HG03064 (cell line): ENCODE measurements around the gene ALDH5A1.
A peak's percentile ranks its signal among the peaks of the same experiment; 100 is the strongest.

Experiments used
- ATAC-seq: cut with Tn5 transposase; IDR thresholded peaks from one replicate; pipeline ENCODE4 v1.9.1; 2021; ENCODE audit warnings: low read depth; ENCODE audit not compliant: unreplicated experiment

Gene ALDH5A1

DNA sequence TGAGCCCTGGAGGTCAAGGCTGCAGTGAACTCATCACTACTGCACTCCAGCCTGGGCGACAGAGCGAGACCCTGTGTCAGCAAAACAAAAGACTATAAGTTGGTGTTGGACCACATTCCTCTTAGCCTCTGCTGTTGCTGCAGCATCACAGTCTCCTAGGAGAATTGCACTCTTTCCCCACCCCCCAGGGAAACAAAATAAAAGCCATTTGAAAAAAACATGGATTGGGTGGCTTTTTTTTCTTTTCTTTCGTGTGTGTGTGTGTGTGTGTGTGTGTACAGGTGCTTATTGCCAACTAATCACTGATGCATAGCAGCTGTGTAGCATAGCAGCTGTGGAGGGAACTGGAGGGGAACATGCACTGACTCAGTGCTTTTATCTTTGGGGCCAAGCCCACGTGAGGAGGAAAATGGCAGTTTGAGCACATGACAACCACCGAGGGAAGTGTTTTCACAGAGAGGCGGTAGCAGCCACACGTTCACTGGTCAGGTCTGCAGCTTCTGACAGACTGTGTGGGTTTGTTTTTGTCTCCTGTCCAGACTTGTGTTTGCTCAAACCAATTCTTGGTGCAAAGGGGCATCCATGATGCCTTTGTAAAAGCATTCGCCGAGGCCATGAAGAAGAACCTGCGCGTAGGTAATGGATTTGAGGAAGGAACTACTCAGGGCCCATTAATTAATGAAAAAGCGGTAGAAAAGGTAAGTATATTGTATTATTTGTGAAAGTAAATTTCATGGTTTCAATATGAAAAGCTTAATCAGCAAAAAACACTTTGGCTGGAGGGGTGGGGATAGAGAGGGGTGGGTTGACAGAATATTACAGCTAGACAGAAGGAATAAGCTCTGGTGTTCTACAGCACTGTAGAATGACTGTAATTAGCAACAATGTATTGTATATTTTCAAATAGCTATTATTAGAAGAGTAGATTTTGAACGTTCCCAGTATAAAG lies 27.7 kb downstream of the ALDH5A1 start:
- ATAC-seq: peak; percentile 47

- no peak for ATAC-seq
These were observed 29.6 kb downstream of the ALDH5A1 start for GRCh38 chr6:24524329-24524728.

DNA sequence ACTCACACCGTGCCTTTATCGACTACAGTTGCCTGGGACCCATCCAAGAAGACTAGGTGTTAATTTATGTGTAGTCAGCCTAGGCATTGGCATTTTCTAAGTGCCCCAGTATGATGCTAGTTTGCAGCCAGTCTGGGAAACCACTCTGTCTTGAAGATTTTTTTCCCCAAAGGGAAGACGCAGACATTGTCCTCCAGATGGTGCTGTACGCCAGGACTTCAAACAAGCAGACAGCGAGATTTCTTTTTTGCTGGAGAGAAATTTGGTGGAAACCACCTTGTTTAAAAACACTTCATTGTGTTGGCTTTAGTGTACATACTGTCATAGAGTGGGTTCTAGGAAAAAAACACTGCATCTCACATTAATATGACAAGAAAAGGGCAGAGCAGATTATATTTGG lies 30.0 kb downstream of the ALDH5A1 start:
- no peak for ATAC-seq

GRCh38 chr6:24529985-24530384 lies 35.2 kb downstream of the ALDH5A1 start:
- ATAC-seq: no peak

DNA sequence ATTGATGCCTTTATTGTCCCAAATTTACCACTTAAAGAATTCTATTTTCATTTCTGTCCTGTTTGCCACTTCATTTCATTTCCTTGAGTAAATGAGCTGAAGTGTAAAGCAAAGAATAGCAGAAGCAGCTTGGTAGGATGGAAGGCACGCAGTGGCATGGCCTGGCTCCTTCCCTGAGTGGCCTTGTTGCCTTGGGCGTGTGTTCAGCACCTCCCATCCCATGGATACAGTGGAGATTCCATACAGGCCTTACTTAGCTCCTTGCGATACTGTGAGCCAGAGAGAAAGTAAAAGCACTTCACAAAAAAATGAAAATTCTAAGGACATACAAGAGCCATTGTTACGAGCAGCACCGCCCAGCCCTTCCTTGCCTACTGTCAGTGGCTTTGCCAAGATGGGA lies 39.6 kb downstream of the ALDH5A1 start:
- no peak for ATAC-seq

DNA sequence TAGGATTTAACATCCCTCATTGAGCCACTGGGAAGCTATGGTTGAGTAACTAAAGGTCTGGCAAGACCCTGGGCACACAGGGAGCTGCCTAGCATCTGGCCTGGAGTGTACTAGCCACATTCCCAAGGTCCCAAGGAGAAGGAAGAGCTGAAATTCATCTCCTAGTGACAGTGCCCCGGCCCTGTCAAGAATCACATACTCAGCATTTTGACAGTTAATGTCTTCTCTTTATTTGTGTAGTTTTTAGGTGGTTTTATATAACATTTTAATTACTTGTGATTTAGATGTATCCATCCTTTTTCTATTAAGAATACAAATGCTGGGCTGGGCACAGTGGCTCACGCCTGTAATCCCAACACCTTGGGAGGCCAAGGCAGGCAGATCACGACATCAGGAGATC lies 40.4 kb downstream of the ALDH5A1 start:
- ATAC-seq: no peak

- no peak for ATAC-seq
These were observed 41.7 kb downstream of the ALDH5A1 start for GRCh38 chr6:24536466-24536865.

- ATAC-seq: no peak
These were observed 42.4 kb downstream of the ALDH5A1 start for GRCh38 chr6:24537082-24537699.

- ATAC-seq: no peak
These were observed 43.1 kb downstream of the ALDH5A1 start for GRCh38 chr6:24537771-24538385.

GRCh38 chr6:24539416-24539815 lies 44.6 kb downstream of the ALDH5A1 start:
- no peak for ATAC-seq

- ATAC-seq: no peak
These were observed 45.4 kb downstream of the ALDH5A1 start for GRCh38 chr6:24540197-24540596.

GRCh38 chr6:24543683-24544082 lies 48.9 kb downstream of the ALDH5A1 start:
- no peak for ATAC-seq

DNA sequence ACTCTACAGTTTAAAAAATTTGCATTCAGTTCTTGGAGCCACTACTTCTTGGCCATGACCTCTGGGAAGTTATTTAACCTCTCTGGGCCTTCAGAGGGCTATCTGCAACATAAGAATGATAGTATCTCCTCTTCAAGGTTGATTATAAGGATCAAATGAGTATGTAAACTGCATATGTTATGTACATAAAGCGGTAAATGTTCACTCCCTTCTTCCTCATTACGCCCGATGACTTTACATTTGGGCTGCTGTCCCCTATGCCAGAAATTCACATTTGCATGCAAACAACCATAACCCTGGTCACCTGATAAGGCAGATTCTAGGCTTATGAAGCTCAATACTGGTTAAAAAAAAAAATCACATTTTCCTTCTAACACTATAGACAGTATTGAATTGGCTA lies 50.4 kb downstream of the ALDH5A1 start:
- ATAC-seq: no peak

GRCh38 chr6:24545691-24546090 lies 50.9 kb downstream of the ALDH5A1 start:
- no peak for ATAC-seq

GRCh38 chr6:24546439-24546838 lies 51.7 kb downstream of the ALDH5A1 start:
- ATAC-seq: no peak

DNA sequence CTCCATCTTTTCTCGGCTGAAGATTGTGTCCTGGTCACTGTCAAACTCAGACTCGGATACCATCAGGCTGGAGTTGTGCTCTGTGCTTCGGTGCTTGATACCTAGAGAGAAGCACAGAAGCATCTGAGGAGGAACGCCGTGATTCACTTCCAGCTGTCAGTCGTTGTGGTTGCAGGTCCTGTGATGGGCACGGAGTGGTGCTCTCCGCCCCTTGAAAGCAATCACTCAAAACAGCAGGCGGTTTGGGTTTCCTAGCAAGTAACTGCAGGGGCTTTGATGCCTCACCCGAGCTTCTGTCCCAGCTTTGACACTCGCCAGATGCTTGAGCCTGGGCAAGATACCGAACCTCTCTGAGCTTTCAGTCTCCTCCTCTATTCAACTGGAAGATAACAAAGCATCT lies 52.5 kb downstream of the ALDH5A1 start:
- no peak for ATAC-seq

GRCh38 chr6:24549158-24549557 lies 54.4 kb downstream of the ALDH5A1 start:
- no peak for ATAC-seq

DNA sequence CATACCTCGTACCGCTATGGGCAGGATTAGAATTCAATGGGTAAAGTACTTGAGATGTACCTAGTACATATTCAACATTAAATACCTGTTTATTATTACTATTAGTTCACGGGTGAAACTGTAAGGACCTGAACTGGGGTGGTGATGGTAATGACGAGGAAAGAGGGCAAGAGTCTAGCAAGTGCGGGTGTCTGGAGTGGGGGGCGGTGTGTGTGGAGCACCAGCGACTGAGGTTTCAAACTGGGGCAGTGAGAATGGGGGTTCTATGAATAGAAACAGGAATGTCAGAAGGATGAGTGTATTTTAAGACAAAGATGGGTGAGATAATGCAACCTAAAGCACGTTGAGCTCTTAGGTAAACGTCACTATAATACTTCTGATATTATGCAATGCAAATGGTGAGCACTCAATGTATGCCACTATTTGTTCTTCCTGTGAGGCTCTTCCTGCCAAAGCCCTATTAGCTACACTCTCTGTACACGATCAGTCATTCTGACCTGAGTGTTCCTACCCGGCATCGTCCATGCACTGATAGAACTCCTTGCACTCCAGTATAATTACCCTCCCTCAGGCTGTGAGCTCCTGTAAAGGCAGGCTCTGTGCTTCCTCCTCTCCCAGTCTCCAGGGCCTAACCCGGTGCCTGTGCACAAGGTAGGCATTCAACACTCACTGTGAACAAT lies 55.0 kb downstream of the ALDH5A1 start:
- no peak for ATAC-seq

- no peak for ATAC-seq
These were observed 56.4 kb downstream of the ALDH5A1 start for GRCh38 chr6:24551139-24551538.

GRCh38 chr6:24554474-24554873 lies 59.7 kb downstream of the ALDH5A1 start:
- no peak for ATAC-seq

DNA sequence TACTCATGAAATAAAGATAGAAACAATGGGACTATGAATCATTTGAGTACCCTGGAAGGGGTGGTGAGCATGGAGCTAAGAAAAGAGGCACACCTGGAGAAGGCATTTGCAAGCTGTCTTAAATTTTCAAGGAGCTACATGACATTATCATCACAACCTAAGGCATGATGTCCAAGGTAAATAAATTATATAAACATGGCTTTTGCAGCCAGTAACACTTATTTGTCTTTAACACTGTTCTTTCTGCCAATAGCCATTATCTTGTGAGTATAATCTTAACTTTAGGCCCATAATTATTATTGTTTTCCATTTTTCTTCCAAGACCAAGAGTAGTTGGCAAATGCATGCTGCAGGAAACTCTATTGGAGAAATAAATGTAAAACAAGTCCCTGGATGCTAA lies 63.7 kb downstream of the ALDH5A1 start:
- ATAC-seq: no peak
